Effector CD4-positive, alpha-beta T cell (primary cell): ENCODE data around the gene UVRAG.

ENCODE experiments used
- DNase-seq: peaks from one replicate; pipeline ENCODE4 v3.0.0-alpha.2; 2020

The UVRAG gene

DNA sequence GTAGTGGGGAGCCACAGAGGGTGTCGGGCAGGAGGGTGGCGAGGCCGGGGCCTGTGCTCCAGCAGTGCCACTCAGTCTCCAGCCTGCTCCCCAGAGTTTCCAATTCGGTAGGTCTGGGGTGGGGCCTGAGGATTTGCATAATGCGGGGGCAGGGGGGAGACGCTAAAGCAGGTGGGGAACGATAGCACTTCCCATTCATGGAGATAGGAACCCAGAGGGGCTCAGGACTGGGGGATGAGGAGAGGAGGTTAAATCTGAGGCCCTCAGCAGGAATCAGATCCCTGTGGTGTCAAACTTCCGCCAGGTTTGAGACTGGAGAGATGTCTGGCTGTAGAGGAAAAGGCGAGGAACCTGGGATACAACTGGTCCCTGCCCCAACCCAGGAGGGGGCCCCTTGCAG lies 361.5 kb downstream of the UVRAG start:
- DNase-seq, result no peak

- no peak for DNase-seq
These were observed 362.3 kb downstream of the UVRAG start for GRCh38 chr11:76177250-76177686.

DNA sequence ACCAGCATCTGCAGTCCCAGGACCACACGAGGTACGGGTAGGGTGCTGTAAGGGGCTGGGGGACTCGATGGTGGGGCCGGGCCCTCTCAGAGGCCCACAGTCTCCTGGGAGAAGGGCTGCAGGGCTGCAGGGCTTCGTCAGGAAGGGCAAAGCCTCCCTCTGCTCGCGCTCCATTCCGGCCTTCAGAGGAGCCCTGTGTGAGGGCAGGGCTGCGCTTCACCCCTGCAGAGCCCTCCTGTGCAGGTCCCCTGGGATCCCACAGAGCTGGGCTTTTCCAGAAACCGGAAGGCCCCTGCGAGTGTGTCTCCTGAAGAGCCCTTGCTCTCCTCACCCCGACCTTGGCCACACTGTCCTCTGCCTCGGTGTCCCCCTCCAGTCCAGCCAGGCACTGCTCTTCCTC lies 364.1 kb downstream of the UVRAG start:
- DNase-seq, result no peak

- no peak for DNase-seq
These were observed 366.4 kb downstream of the UVRAG start for GRCh38 chr11:76181371-76181770.

DNA sequence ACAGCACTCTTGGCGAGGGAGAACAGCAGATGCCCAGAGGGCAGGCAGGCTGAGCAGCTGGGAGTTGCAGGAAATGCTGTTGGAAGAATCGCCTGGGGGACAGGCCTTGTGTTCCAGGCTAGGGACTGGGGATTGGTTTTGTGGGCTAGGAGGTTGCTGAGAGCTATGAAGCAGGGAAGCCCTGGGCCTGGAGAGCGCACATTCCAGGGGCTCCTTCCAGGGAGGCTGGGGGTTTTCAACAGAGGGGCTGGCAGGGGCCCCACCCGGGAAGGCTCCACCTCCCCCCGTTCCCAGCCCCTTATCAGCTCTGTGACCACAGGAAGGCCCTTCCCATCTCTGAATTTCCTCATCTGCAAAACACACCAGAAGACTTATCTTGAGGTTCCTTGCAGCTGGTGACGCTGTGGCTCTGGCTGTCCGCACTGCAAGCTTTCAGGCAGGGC lies 369.6 kb downstream of the UVRAG start:
- DNase-seq, result no peak

- no peak for DNase-seq
These were observed 370.5 kb downstream of the UVRAG start for GRCh38 chr11:76185511-76185910.

- no peak for DNase-seq
These were observed 371.0 kb downstream of the UVRAG start for GRCh38 chr11:76185931-76186401.

DNA sequence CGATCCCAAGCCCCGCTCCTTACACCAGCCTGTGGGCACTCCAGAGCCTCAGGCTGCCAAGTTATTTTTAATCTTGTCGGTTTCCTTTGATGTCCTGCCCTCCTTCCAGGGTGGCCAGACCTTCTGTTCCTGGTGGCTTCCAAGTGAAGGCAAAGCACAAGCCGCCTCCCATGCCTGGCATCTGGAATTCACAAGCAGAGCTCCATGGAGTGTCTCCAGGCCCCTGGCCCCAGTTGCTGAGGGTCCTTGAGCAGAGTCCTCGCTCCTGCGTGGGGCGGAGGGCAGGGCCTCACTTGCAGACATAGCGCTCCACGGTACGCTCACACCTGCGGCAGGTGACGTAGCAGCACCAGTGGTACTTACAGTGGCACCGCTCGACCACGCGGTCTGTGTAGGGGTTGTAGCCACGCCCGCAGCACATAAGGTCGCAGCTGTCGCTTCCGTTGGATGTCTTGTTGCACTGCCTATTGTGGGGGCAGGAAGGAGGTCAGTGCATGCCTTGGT lies 371.8 kb downstream of the UVRAG start:
- DNase-seq, result no peak

- DNase-seq, result no peak
These were observed 373.9 kb downstream of the UVRAG start for GRCh38 chr11:76188873-76189272.

GRCh38 chr11:76189682-76190081 lies 374.7 kb downstream of the UVRAG start:
- DNase-seq, result no peak

GRCh38 chr11:76190376-76190775 lies 375.4 kb downstream of the UVRAG start:
- DNase-seq, result no peak
